Common myeloid progenitor, CD34-positive (primary cell): ENCODE data around the gene RYK.

Experiments
- CTCF ChIA-PET: fragments of 350-600 bp; sonication (Branson Sonifier 250); formaldehyde crosslinking; loops from one replicate; lab custom pipeline; 2021; ENCODE audit warnings: antibody characterized with exemption; lab: Charles Lee
- POLR2A ChIA-PET: fragments of 350-600 bp; sonication (Branson Sonifier 250); formaldehyde crosslinking; loops from one replicate; lab custom pipeline; 2021; ENCODE audit warnings: antibody characterized with exemption; lab: Charles Lee
- DNase-seq, 3 donors: peaks; one replicate each; pipeline versions ENCODE4 v3.0.0 to v3.0.0-alpha.2; 2013
- H3K27ac ChIP-seq, 2 experiments: 1 replicate in 1 of 2; 2 replicates in 1 of 2; pipeline ENCODE4 v1.7.0; 2013; ENCODE audit warnings: inconsistent platforms in 2 of 2, low read length in 2 of 2, mild to moderate bottlenecking in 2 of 2, low read depth in 1 of 2, moderate library complexity in 1 of 2; ENCODE audit not compliant: severe bottlenecking in 2 of 2, insufficient read depth in 1 of 2, poor library complexity in 1 of 2
- H3K27me3 ChIP-seq, 5 experiments: replicated peaks in 2 of 5; 1 replicate in 3 of 5; 2 replicates in 2 of 5; pipeline versions ENCODE4 v1.6.1 to v1.7.0; 2013; ENCODE audit warnings: low read length in 4 of 5, mild to moderate bottlenecking in 2 of 5, moderate library complexity in 2 of 5, inconsistent platforms in 1 of 5; ENCODE audit not compliant: insufficient read depth in 5 of 5, control insufficient read depth in 4 of 5
- H3K36me3 ChIP-seq, 4 experiments: 1 replicate in 2 of 4; 2 replicates in 2 of 4; pipeline versions ENCODE4 v1.6.1 to v1.7.0; 2013; ENCODE audit warnings: low read length in 3 of 4, control low read depth in 1 of 4, mild to moderate bottlenecking in 1 of 4; ENCODE audit not compliant: control insufficient read depth in 4 of 4, insufficient read depth in 4 of 4
- H3K4me1 ChIP-seq, 4 experiments: 1 replicate in 3 of 4; 2 replicates in 1 of 4; pipeline versions ENCODE4 v1.6.1 to v1.7.1; 2013; ENCODE audit warnings: low read length in 3 of 4, mild to moderate bottlenecking in 3 of 4, control low read depth in 1 of 4, inconsistent platforms in 1 of 4, moderate library complexity in 1 of 4; ENCODE audit not compliant: control insufficient read depth in 4 of 4, insufficient read depth in 4 of 4; ENCODE audit errors: control extremely low read depth in 1 of 4
- H3K4me3 ChIP-seq, 7 experiments: 1 replicate in 4 of 7; 2 replicates in 3 of 7; pipeline versions ENCODE4 v1.5.1 to v1.7.0; 2013; ENCODE audit warnings: mild to moderate bottlenecking in 7 of 7, low read length in 6 of 7, moderate library complexity in 6 of 7, inconsistent platforms in 2 of 7, low read depth in 2 of 7, control low read depth in 1 of 7; ENCODE audit not compliant: insufficient read depth in 4 of 7, control insufficient read depth in 1 of 7; ENCODE audit errors: extremely low read depth in 1 of 7
- H3K9me3 ChIP-seq, 5 experiments: 1 replicate in 4 of 5; 2 replicates in 1 of 5; pipeline versions ENCODE4 v1.6.1 to v1.7.1; 2013; ENCODE audit warnings: low read length in 4 of 5, mild to moderate bottlenecking in 2 of 5, inconsistent platforms in 1 of 5, low read depth in 1 of 5, moderate library complexity in 1 of 5; ENCODE audit not compliant: control insufficient read depth in 4 of 5, insufficient read depth in 2 of 5; ENCODE audit errors: control extremely low read depth in 1 of 5
- WGBS: methylation state at CpG from one replicate; pipeline ENCODE4 v1.1.5; 2013; ENCODE audit not compliant: insufficient coverage; 5-methylcytosine and 5-hydroxymethylcytosine counted together

RYK gene

DNA sequence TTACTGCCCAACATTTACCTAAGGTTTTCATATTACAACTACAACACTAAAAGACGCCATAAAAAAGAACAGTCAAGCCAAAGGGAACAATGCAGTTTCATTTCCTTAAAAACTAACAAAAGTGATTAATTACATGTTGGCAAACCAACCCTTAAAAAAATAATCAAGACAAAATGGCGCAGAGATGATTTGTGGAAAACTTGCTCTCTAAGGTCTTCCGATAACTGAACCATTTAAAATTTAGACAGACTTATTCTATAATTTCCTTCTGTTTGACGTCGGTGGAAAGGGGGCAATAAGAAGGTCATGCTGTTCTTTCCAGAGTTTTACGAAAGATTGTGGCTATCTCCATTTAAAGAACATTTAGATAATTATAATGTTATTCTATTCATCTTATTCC is 87.6 kb downstream of the RYK start:
- DNase-seq = no peak
- Histone ChIP-seq H3K9me3 (no peaks in the 10 kb centered on the region), H3K4me1 (no peaks in the 10 kb centered on the region), H3K27me3 (no peaks in the 10 kb centered on the region), H3K27ac (no peak overlapping the region), H3K36me3 (peaks cover 3 to 23% (median 9%) of the 10 kb centered on the region in 4 experiments), H3K4me3 (no peak overlapping the region)
- ChIA-PET POLR2A (no interaction called here), CTCF (interaction anchor here (1.0 kb wide), 1 partner anchor 240 kb away, joined by 3 read pairs; no protein-coding TSS in a partner anchor)
- WGBS = no CpG with 5 or more reads among the region's 6 CpGs

DNA sequence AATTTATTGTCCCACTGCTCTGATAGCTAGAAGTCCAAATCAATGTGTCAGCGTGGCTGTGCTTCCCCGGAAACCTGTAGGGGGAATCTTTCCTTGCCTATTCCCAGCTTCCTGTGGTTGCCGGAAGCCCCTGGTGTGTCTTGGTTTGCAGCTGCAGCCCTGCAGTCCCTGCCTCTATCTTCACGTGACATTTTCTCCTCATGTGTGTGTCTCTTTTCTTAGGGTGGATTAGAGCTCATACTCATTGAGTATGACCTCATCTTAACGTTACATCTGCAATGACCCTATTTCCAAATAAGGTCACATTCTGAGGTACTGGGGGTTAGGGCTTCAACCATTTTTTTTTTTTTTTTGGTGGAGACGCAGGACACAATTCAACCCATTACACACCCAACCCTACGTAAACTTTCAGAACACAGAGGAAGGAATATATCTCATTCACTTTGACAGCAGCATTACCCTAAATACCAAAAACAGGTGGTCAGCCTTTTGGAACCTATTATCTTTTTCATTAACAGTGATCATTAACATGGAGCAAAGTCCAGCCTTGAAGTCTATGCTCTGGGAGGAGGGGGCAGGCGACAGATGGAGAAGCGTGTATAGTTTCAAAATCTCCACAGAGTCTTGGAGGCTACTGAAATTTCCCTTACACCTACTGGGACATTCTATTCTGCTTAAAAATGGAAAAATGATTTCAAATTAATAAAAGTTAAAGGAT is 88.6 kb downstream of the RYK start:
- WGBS = 98% methylated on average over 5 of the region's 9 CpGs
- Histone ChIP-seq H3K27ac (no peak overlapping the region), H3K9me3 (no peaks in the 10 kb centered on the region), H3K4me3 (no peak overlapping the region), H3K27me3 (no peaks in the 10 kb centered on the region), H3K36me3 (peaks cover 7 to 25% (median 11%) of the 10 kb centered on the region in 4 experiments), H3K4me1 (no peaks in the 10 kb centered on the region)
- CTCF ChIA-PET = interaction anchor here (1.0 to 1.9 kb wide), 2 partner anchors 11 to 241 kb away, joined by 3 to 5 read pairs; no protein-coding TSS in a partner anchor
- no peak for DNase-seq
- POLR2A ChIA-PET = no interaction called here

DNA sequence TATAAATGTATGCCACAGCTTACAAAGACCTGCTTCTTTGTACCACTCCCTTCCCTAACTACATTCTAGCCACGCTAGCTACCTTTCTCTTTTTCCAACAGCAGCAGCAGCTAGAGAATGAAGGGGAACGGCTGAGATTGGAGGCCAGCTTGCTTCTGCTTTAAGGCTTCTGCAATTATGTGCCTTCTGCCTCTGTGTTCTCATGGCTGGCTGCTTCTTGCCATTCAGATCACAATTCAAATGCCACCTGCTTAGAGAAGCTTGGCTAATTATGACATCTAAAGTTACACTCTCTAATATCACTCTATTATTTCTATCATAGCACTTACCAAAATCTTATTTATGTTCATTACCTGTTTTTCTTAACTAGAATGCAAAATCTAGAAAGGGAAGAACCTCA is 95.2 kb downstream of the RYK start:
- Histone ChIP-seq H3K27me3 (no peaks in the 10 kb centered on the region), H3K36me3 (peaks cover 8 to 41% (median 24%) of the 10 kb centered on the region in 4 experiments), H3K4me3 (no peak overlapping the region), H3K27ac (no peak overlapping the region), H3K4me1 (no peaks in the 10 kb centered on the region), H3K9me3 (no peaks in the 10 kb centered on the region)
- POLR2A ChIA-PET = no interaction called here
- WGBS = 42% methylated on average over 2 of the region's 2 CpGs
- CTCF ChIA-PET = no interaction called here
- DNase-seq = no peak

DNA sequence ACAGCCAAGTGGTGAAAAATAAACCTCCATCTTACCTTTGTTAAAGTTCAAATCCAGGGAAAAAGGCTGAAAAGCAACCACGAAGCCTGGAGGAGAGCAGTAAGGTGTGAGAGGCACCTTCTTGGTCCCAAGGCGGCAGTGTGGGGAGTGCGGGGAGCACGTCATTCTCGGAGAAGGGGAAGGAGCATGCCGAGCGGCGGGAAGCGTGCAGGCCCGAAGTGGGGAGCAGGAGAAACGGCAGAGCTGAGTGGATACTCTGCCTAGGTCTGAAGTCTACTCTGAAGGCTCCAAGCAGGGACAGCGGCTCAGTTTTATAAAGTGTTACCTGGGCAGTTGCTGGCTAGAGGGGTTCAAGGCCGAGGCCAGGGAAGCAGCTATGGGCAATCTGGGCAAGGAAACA is 96.9 kb downstream of the RYK start:
- peaks cover 6 to 39% (median 22%) of the 10 kb centered on the region in 4 experiments for H3K36me3 ChIP-seq
- POLR2A ChIA-PET = no interaction called here

DNA sequence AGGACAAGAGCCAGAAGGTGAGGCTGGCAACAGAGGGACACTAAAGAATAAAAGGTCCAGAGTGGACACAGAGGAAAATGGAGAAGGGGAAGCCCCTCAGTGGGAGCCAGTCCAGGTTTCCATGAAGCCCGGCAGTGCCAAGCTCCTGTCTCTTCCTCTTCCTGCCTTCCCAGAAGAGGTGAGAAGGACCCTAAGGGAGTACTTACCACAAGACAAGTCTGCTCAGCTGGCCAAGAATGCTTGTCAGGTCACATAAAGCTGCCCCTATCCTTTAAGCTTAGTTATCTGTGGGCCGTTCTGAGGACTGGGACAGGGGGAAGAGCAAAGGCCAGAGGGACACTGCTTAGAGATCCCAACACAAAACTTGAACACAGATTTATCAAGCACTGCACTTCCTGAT is 100.2 kb downstream of the RYK start:
- no peak for DNase-seq
- CTCF ChIA-PET = interaction anchor here (1.2 kb wide), 1 partner anchor 10 kb away, joined by 5 read pairs; no protein-coding TSS in a partner anchor

More for the DNA sequence above, 96.9 kb downstream of the RYK start:
- no peaks in the 10 kb centered on the region for H3K4me1 ChIP-seq
- no peak overlapping the region for H3K4me3 ChIP-seq
- no peaks in the 10 kb centered on the region for H3K9me3 ChIP-seq
- no peak overlapping the region for H3K27ac ChIP-seq
- H3K27me3 ChIP-seq = no peaks in the 10 kb centered on the region
- DNase-seq = no peak
- CTCF ChIA-PET = no interaction called here
- 98% methylated on average over 13 of the region's 13 CpGs for WGBS

DNA sequence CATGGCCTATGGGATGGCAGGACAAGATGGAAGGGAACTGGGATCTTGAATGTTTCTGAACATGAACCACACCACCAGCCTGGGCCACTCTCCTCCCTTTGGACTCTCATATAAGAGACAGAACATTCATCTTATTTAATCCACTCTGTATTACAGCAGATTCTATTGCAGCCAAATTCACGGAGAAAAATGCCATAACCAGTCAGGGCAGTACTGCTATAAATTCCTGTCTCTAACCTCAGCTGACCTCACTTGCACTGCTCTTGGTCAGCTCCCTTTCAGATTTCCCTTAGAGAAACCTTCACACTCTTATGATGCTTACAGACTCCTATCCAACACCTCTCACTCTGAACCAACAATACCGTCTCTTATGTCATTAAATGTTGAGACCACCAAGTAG is 101.4 kb downstream of the RYK start:
- Histone ChIP-seq H3K36me3 (peaks cover 4 to 13% (median 7%) of the 10 kb centered on the region in 4 experiments), H3K4me1 (no peaks in the 10 kb centered on the region), H3K27me3 (no peaks in the 10 kb centered on the region), H3K9me3 (no peaks in the 10 kb centered on the region), H3K4me3 (no peak overlapping the region), H3K27ac (no peak overlapping the region)
- 97% methylated on average over 2 of the region's 2 CpGs for WGBS
- CTCF ChIA-PET = interaction anchor here (0.7 kb wide), 1 partner anchor 22 kb away, joined by 3 read pairs; no protein-coding TSS in a partner anchor
- POLR2A ChIA-PET = no interaction called here
- no peak for DNase-seq

More for the DNA sequence above, 100.2 kb downstream of the RYK start:
- peaks cover 6 to 24% (median 13%) of the 10 kb centered on the region in 4 experiments for H3K36me3 ChIP-seq
- no peaks in the 10 kb centered on the region for H3K9me3 ChIP-seq
- H3K27ac ChIP-seq = no peak overlapping the region
- H3K4me1 ChIP-seq = no peaks in the 10 kb centered on the region
- no peak overlapping the region for H3K4me3 ChIP-seq
- no peaks in the 10 kb centered on the region for H3K27me3 ChIP-seq
- WGBS = 90% methylated on average over 2 of the region's 2 CpGs
- POLR2A ChIA-PET = no interaction called here

GRCh38 chr3:134148534-134148933 is 102.1 kb downstream of the RYK start:
- H3K27ac ChIP-seq = no peak overlapping the region
- DNase-seq = no peak
- POLR2A ChIA-PET = no interaction called here
- no peaks in the 10 kb centered on the region for H3K9me3 ChIP-seq
- no peaks in the 10 kb centered on the region for H3K4me1 ChIP-seq
- H3K4me3 ChIP-seq = no peak overlapping the region
- CTCF ChIA-PET = no interaction called here
- H3K36me3 ChIP-seq = peaks cover 0 to 6% (median 2%) of the 10 kb centered on the region in 4 experiments
- 96% methylated on average over 3 of the region's 3 CpGs for WGBS
- no peaks in the 10 kb centered on the region for H3K27me3 ChIP-seq
